Omental fat pad (tissue), 4 donors: ENCODE measurements around the gene MYMX. TPM values are rescaled to one million over a fixed set of nuclear protein-coding genes. Genes with fewer than 3 reads are reported as not detected.

ENCODE experiments used
- ATAC-seq: fragments of 150-250 bp; one replicate; pipeline ENCODE4 v1.9.1; 2016; ENCODE audit warnings: mild to moderate bottlenecking, moderate library complexity; ENCODE audit not compliant: low FRiP score
- DNase-seq: peaks from one replicate; pipeline ENCODE4 v3.0.0-alpha.2; 2019; ENCODE audit warnings: low spot score
- total RNA-seq, 4 donors: library from RNA; depleted of rRNA; stranded (reverse); fragments of >200 nt; gene quantifications; one replicate each; pipeline ENCODE4 v1.1.0, GENCODE V29; 2016
- TF ChIP-seq, protein P1 (sequence below), 3 donors: fragments of 450-650 bp; IDR thresholded peaks; one replicate each; pipeline ENCODE4 v1.5.1; 2016 to 2017; ENCODE audit warnings: antibody characterized with exemption in 3 of 3, mild to moderate bottlenecking in 3 of 3, moderate library complexity in 2 of 3

MYMX gene
- total RNA-seq, 4 donors from 2014 or later: 1.9 to 15.8 (median 2.4) TPM; not detected in 1

DNA sequence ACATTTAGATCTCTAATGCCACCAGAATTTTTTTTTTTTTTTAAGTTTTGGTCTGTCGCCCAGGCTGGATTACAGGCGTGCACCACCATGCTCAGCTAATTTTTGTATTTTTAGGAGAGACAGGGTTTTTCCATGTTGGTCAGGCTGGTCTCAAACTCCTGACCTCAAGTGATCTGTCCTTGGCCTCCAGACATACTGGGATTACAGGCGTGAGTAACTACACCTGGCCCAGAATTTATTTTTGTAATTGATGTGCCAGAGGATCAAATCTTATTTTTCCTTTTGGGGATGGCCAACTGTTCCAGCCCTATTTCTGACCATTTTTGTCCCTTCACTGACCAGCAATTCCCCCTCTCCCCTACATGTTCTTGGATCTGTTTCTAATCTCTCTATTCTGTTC, 18.0 kb upstream of the MYMX start:
- ATAC-seq (no peak), DNase-seq (no peak)
- TF ChIP-seq, protein P1, sequence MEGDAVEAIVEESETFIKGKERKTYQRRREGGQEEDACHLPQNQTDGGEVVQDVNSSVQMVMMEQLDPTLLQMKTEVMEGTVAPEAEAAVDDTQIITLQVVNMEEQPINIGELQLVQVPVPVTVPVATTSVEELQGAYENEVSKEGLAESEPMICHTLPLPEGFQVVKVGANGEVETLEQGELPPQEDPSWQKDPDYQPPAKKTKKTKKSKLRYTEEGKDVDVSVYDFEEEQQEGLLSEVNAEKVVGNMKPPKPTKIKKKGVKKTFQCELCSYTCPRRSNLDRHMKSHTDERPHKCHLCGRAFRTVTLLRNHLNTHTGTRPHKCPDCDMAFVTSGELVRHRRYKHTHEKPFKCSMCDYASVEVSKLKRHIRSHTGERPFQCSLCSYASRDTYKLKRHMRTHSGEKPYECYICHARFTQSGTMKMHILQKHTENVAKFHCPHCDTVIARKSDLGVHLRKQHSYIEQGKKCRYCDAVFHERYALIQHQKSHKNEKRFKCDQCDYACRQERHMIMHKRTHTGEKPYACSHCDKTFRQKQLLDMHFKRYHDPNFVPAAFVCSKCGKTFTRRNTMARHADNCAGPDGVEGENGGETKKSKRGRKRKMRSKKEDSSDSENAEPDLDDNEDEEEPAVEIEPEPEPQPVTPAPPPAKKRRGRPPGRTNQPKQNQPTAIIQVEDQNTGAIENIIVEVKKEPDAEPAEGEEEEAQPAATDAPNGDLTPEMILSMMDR (IDR thresholded peaks at IDR 0.05): no peak

DNA sequence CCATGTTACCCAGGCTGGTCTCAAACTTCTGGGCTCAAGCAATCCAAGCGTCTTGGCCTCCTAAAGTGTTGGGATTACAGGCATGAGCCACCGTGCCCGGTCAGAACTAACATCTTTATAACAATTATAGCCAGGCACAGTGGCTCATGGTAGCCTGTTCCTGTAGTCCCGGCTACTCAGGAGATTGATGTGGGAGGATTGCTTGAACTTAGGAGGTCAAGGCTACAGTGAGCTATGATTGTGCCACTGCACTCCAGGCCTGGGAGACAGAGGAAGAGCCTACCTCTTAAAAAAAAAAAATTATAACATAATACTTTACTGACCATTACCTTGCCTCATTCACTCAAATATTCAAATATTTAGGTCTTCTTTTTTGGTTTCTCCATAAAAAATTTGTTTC, 16.8 kb upstream of the MYMX start:
- DNase-seq: no peak
- ATAC-seq: no peak
- TF ChIP-seq, protein P1 (IDR thresholded peaks at IDR 0.05): no peak

DNA sequence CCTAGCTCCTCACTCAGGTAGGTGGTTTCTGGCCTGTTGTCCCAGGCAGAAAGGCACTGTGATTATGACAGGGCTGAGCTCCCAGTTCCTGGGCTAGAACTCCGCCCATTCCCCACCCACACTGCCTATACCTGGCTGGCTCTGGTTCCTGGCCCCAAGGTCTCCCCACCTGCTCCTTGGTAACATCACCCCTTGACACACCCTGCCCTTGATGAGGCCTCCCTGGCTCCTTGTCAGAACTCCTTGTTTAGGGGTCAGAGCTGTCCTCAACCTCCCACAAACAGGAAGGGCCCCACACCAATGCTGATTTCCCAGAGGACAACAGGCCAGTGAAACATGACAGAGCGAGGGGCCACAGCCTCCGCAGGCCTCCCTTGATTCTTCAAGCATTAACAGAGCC, 15.5 kb upstream of the MYMX start:
- TF ChIP-seq, protein P1 (IDR thresholded peaks at IDR 0.05): no peak
- ATAC-seq: no peak
- no peak for DNase-seq

DNA sequence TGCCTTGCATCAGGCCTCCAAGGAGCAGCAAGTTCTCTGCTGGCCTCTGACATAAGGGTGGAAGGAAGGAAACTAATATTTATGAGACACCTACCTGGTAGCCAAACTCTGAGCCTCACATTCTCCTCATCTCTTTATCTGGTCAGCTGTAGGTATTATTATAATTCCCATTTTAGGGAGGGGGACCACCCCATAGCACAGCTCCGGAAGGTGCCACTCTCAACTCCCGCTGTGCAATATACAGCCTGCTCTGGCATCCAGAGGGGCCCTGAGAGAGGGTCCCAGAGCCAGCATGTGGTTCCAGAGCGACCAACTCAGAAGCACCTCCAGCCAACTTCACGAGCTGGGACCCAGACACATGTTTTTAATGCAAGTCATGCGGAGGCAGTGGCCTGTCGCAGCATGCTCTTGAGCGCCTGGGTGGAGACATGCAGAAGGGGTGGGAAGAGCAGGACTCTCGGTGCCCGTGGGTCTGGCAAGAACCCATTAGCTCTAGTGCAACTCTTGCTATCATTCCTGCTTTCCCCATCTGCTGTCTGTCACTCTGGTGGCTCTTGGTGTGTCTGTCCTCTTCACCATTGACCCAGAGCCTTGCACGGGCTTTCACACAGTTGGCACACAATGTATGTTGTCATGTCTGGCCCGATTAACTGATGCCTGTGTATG, 15.0 kb upstream of the MYMX start:
- no peak for ATAC-seq

DNA sequence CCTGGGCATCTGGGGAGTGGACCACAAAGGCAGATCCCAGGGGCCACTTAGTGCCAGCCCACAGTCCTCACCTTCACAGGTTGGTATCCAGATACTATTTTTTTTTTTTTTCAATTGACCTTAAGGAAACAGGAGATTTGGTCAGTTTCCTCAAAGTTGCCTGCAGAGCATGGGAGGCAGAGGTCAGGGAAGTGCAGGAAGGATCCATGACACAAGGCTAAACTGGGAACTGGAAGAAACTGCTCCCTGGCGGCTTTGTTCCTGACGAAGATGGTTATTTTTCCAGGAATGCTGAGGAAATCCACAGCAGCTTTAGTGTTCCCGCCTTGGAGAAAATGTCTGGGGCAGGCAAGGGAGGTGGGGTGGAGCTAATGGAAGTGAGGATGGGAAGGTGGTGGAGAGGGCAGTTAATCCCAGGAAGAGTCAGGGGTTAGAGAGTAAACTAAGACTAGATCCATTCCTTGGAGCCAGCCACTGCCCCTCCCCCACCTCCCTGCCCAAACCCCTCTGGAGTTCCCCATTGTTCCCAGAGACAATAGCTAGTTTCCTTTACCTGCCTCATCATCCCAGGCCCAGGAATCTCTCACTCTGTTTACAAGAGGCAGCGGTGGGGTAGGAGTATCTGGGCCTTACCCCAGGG, 14.3 kb upstream of the MYMX start:
- ATAC-seq: no peak
- TF ChIP-seq, protein P1 (IDR thresholded peaks at IDR 0.05): no peak
- DNase-seq: no peak

More for the DNA sequence above, 15.0 kb upstream of the MYMX start:
- DNase-seq: no peak
- TF ChIP-seq, protein P1 (IDR thresholded peaks at IDR 0.05): no peak

DNA sequence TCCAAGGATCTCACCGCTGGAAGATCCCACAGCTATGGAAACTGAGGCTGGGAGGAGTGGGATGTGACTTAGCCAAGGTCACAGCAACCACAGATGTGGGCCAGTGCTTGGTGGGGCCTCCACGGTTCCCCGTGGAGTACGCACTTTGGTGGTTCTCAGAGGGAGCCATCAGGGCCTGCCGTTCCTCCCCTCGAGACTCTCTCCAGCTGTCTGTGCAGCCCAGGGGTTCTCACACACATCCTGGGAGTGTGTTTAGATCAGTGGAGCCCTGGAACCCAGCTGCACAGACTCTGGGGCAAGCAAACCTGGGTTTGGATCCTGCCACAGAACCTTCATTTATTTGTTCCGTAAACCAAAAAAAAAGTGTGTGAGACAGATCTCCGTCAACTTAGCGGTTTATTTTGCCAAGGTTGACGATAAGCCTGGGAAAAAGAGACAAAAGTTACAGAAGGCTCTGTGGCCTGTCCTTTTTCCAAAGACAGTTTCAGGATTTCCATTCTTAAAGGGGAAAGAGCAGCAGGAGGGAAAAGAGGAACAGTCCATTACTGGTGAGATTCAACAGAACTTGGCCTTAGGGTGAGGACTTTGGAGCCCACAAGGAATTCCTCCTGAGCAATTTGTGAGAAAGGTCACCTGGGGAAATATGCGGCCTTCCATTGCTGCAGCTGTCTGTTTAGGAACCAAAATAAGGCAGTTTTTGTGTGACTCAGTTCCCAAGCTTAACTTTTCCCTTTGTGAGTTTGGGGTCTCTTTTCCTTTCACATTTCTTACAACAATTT, 13.6 kb upstream of the MYMX start:
- no peak for DNase-seq
- no peak for ATAC-seq
- TF ChIP-seq, protein P1 (IDR thresholded peaks at IDR 0.05): no peak
